GM21381 (cell line): ENCODE results near the gene POLR1G.

Source experiments
- ATAC-seq: cut with Tn5 transposase; IDR thresholded peaks from one replicate; pipeline ENCODE4 v1.9.1; 2021; ENCODE audit warnings: mild to moderate bottlenecking, moderate library complexity; ENCODE audit not compliant: unreplicated experiment

Gene POLR1G

GRCh38 chr19:45406226-45407090, at the start of gene POLR1G:
Gene POLR1G (plus strand): TSS chr19:45406644. CDS start chr19:45406697, 53 bp downstream.
- peak; percentile 57 for ATAC-seq

GRCh38 chr19:45356760-45357444, 49.5 kb upstream of the POLR1G start:
- ATAC-seq: no peak

- ATAC-seq: no peak
Observed at GRCh38 chr19:45357445-45357783, 49.0 kb upstream of the POLR1G start.

- no peak for ATAC-seq
Observed at GRCh38 chr19:45358213-45358792, 48.1 kb upstream of the POLR1G start.

- no peak for ATAC-seq
Observed at GRCh38 chr19:45361608-45362007, 44.8 kb upstream of the POLR1G start.

- no peak for ATAC-seq
Observed at GRCh38 chr19:45362291-45362690, 44.2 kb upstream of the POLR1G start.

GRCh38 chr19:45363861-45364459, 42.5 kb upstream of the POLR1G start:
- no peak for ATAC-seq

GRCh38 chr19:45364696-45365095, 41.7 kb upstream of the POLR1G start:
- no peak for ATAC-seq

- no peak for ATAC-seq
Observed at GRCh38 chr19:45368127-45368526, 38.3 kb upstream of the POLR1G start.

- no peak for ATAC-seq
Observed at GRCh38 chr19:45368737-45369340, 37.6 kb upstream of the POLR1G start.

- peak; percentile 92 for ATAC-seq
Observed at GRCh38 chr19:45370410-45371204, 35.8 kb upstream of the POLR1G start, which contains the start of gene ERCC2. Gene ERCC2 (minus strand): TSS chr19:45370573. CDS start chr19:45370540, 33 bp downstream.

- ATAC-seq: no peak
Observed at GRCh38 chr19:45376045-45376724, 30.3 kb upstream of the POLR1G start.

GRCh38 chr19:45380107-45380506, 26.3 kb upstream of the POLR1G start:
- no peak for ATAC-seq

GRCh38 chr19:45382426-45382825, 24.0 kb upstream of the POLR1G start:
- ATAC-seq: no peak

- ATAC-seq: no peak
Observed at GRCh38 chr19:45385392-45386221, 20.8 kb upstream of the POLR1G start.

GRCh38 chr19:45391346-45391745, 15.1 kb upstream of the POLR1G start:
- no peak for ATAC-seq

GRCh38 chr19:45391871-45392665, 14.4 kb upstream of the POLR1G start:
- no peak for ATAC-seq
